OCI-LY1 (cell line): ENCODE results near the gene MACROD1.

Experiments
- H2AFZ ChIP-seq: fragments of 200-600 bp; sonication (generic), shearing (Covaris generic); 2 replicates; pipeline ENCODE4 v1.6.0; 2014; ENCODE audit warnings: antibody characterized with exemption, mild to moderate bottlenecking, low read length
- H3F3A ChIP-seq: fragments of 200-600 bp; sonication (generic), shearing (Covaris generic); 2 replicates; pipeline ENCODE4 v1.6.0; 2014; ENCODE audit warnings: mild to moderate bottlenecking, antibody characterized with exemption, low read length, moderate library complexity; ENCODE audit not compliant: insufficient read depth
- H3K27ac ChIP-seq: fragments of 200-600 bp; sonication (generic); 2 replicates; pipeline ENCODE4 v1.5.1; 2014; ENCODE audit warnings: low read length, mixed run types, mild to moderate bottlenecking, low read depth; ENCODE audit not compliant: poor library complexity, severe bottlenecking
- H3K27me3 ChIP-seq: fragments of 200-600 bp; sonication (generic); 2 replicates; pipeline ENCODE4 v1.6.0; 2014; ENCODE audit warnings: antibody characterized with exemption, mild to moderate bottlenecking, low read length, moderate library complexity; ENCODE audit not compliant: insufficient read depth
- H3K36me3 ChIP-seq: fragments of 200-600 bp; sonication (generic); 2 replicates; pipeline ENCODE4 v1.6.1; 2014; ENCODE audit warnings: mild to moderate bottlenecking, antibody characterized with exemption, low read length, moderate library complexity, mixed read lengths; ENCODE audit not compliant: insufficient read depth
- H3K4me1 ChIP-seq: fragments of 200-600 bp; sonication (generic); 2 replicates; pipeline ENCODE4 v1.5.1; 2014; ENCODE audit warnings: mild to moderate bottlenecking, low read length, moderate library complexity; ENCODE audit not compliant: insufficient read depth, severe bottlenecking
- H3K4me2 ChIP-seq: fragments of 200-600 bp; sonication (generic), shearing (Covaris generic); 2 replicates; pipeline ENCODE4 v1.6.1; 2014; ENCODE audit warnings: low read length
- H3K4me3 ChIP-seq: fragments of 200-600 bp; sonication (generic); 2 replicates; pipeline ENCODE4 v1.5.1; 2014; ENCODE audit warnings: low read length, low read depth, mild to moderate bottlenecking, mixed read lengths; ENCODE audit not compliant: poor library complexity, severe bottlenecking
- H3K79me2 ChIP-seq: fragments of 200-600 bp; shearing (Covaris generic); 2 replicates; pipeline ENCODE4 v1.6.1; 2016; ENCODE audit warnings: mixed run types, low read length, mixed read lengths; ENCODE audit not compliant: insufficient read depth
- H3K9ac ChIP-seq: fragments of 200-600 bp; sonication (generic), shearing (Covaris generic); 2 replicates; pipeline ENCODE4 v1.6.1; 2014; ENCODE audit warnings: mild to moderate bottlenecking, low read length, mixed read lengths
- H3K9me2 ChIP-seq: fragments of 200-600 bp; sonication (generic), shearing (Covaris generic); 2 replicates; pipeline ENCODE4 v1.6.1; 2014; ENCODE audit warnings: low read depth, mild to moderate bottlenecking, low read length, mixed read lengths
- H3K9me3 ChIP-seq: fragments of 200-600 bp; shearing (Covaris generic); 2 replicates; pipeline ENCODE4 v1.6.1; 2014; ENCODE audit warnings: low read length, mixed read lengths
- H4K20me1 ChIP-seq: fragments of 200-600 bp; sonication (generic), shearing (Covaris generic); 2 replicates; pipeline ENCODE4 v1.6.0; 2016; ENCODE audit warnings: mild to moderate bottlenecking, low read length; ENCODE audit not compliant: insufficient read depth
- CTCF ChIP-seq: fragments of 200-600 bp; sonication (generic), shearing (Covaris generic); IDR thresholded peaks from 2 replicates; pipeline ENCODE4 v1.5.1; 2017; ENCODE audit warnings: mild to moderate bottlenecking, antibody characterized with exemption, low read length, moderate library complexity, mixed read lengths
- EZH2 ChIP-seq: fragments of 200-600 bp; sonication (generic), shearing (Covaris generic); IDR thresholded peaks from 2 replicates; pipeline ENCODE4 v1.8.0; 2017; ENCODE audit warnings: borderline replicate concordance, mixed run types, mild to moderate bottlenecking, antibody characterized with exemption, low read length, moderate library complexity, mixed read lengths

The MACROD1 gene

DNA sequence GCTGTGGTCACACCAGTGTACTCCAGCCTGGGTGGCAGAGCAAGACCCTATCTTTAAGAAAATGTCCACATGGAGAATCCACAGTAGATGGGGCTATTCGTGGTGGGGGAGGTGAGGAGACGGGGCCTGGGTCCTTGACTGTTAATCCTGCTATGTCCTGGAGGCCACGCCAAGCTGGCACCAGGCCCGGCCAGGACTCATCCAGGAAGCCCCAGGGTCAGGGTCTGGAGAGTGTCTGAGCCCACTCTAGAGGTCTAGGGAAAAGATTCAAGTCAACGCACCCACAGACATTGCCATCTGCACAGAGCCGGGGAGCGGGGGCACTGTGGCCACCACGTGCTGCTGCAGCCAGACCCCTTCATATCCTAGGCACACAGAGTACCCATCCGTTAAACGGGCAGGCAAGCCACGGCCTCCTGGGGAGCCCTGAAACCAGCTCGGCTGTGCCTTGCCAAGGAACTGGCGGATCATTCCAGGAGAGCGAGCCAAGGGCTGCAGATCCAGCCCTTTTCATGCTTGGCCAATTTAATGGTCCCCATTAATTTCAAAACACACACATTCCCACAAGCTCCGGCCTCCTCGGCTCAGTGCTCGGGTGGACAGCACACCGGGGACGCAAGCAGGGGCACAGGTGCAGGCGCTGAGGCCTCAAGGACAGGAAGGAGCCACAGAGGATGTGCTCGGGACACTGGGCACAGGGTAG is 24.7 kb downstream of the MACROD1 start:
- Histone ChIP-seq H3K9me2 (no peaks in the 10 kb centered on the region), H3K4me3 (no peak overlapping the region), H3K4me1 (no peaks in the 10 kb centered on the region), H3K9me3 (no peaks in the 10 kb centered on the region), H3K27me3 (peaks cover 13% of the 10 kb centered on the region; the same call in 1 of the 2 replicates), H2AFZ (no peak overlapping the region), H3K27ac (no peak overlapping the region), H3K36me3 (no peaks in the 10 kb centered on the region), H3K9ac (no peak overlapping the region), H3K4me2 (no peak overlapping the region), H3F3A (no peaks in the 10 kb centered on the region), H3K79me2 (no peaks in the 10 kb centered on the region), H4K20me1 (no peaks in the 10 kb centered on the region)
- TF ChIP-seq CTCF (no peak), EZH2 (no peak)

GRCh38 chr11:64140082-64140481 is 25.8 kb downstream of the MACROD1 start:
- H3K4me3 ChIP-seq: no peak overlapping the region
- H3F3A ChIP-seq: no peaks in the 10 kb centered on the region
- H3K4me2 ChIP-seq: no peak overlapping the region
- no peak overlapping the region for H2AFZ ChIP-seq
- H4K20me1 ChIP-seq: no peaks in the 10 kb centered on the region
- H3K79me2 ChIP-seq: no peaks in the 10 kb centered on the region
- no peak overlapping the region for H3K27ac ChIP-seq
- no peaks in the 10 kb centered on the region for H3K4me1 ChIP-seq
- H3K27me3 ChIP-seq: peaks cover 13% of the 10 kb centered on the region; the same call in 1 of the 2 replicates
- no peak for TF ChIP-seq CTCF
- TF ChIP-seq EZH2: no peak
- H3K9me2 ChIP-seq: no peaks in the 10 kb centered on the region
- no peaks in the 10 kb centered on the region for H3K36me3 ChIP-seq
- H3K9ac ChIP-seq: no peak overlapping the region
- no peaks in the 10 kb centered on the region for H3K9me3 ChIP-seq

DNA sequence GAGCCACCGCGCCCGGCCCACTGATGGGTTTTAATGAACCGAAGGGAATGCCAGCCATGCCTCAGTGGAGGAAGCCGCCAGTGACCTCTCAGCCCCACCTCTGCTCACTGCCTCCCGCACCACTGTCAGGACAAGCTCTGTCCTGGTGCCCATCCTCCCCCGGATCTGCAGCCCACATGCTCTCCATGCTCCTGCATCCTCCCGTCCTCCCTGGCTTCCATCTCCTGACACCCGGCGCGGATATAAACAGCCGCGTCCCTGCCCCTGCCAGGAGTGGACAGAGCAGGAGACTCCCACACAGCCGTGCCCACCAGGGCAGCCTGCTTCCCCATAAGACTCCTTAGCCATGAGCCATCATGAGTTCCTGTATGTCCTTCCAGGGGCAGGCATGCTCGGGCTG is 26.9 kb downstream of the MACROD1 start:
- no peaks in the 10 kb centered on the region for H4K20me1 ChIP-seq
- no peak for TF ChIP-seq CTCF
- no peak overlapping the region for H3K27ac ChIP-seq
- no peaks in the 10 kb centered on the region for H3K4me1 ChIP-seq
- H3K4me3 ChIP-seq: no peak overlapping the region
- no peaks in the 10 kb centered on the region for H3F3A ChIP-seq
- H3K4me2 ChIP-seq: no peak overlapping the region
- no peak overlapping the region for H2AFZ ChIP-seq
- no peaks in the 10 kb centered on the region for H3K36me3 ChIP-seq
- H3K9me3 ChIP-seq: no peaks in the 10 kb centered on the region
- H3K79me2 ChIP-seq: no peaks in the 10 kb centered on the region
- no peaks in the 10 kb centered on the region for H3K9me2 ChIP-seq
- peaks cover 15% of the 10 kb centered on the region; the same call in 1 of the 2 replicates for H3K27me3 ChIP-seq
- no peak overlapping the region for H3K9ac ChIP-seq
